B cell (primary cell): ENCODE measurements around the gene NFAM1. TPM values are rescaled to one million over a fixed set of nuclear protein-coding genes. Genes with fewer than 3 reads are reported as not detected.

ENCODE experiments used
- ATAC-seq: fragments of 200-7000 bp; cut with Tn5 transposase; one replicate; pipeline ENCODE4 v1.10.0; 2021; ENCODE audit warnings: low read depth, mild to moderate bottlenecking, moderate number of reproducible peaks, moderate library complexity
- CTCF ChIA-PET: fragments of 350-600 bp; sonication (Branson Sonifier 250); formaldehyde crosslinking; loops from one replicate; lab custom pipeline; 2021; ENCODE audit warnings: antibody characterized with exemption, inconsistent platforms; lab: Charles Lee
- POLR2A ChIA-PET: fragments of 350-600 bp; sonication (Branson Sonifier 250); formaldehyde crosslinking; loops from one replicate; lab custom pipeline; 2021; ENCODE audit warnings: antibody characterized with exemption; lab: Charles Lee
- DNase-seq: peaks from one replicate; pipeline ENCODE4 v3.0.0; 2013
- H2AFZ ChIP-seq: 2 replicates; pipeline ENCODE4 v1.6.1; 2012; ENCODE audit warnings: mild to moderate bottlenecking, low read depth, low read length; ENCODE audit not compliant: insufficient read depth, poor library complexity, severe bottlenecking
- H3K27ac ChIP-seq, 2 donors: 1 replicate in 1 of 2; 2 replicates in 1 of 2; pipeline ENCODE4 v1.5.1; 2012 to 2013; ENCODE audit warnings: low read length in 2 of 2, mild to moderate bottlenecking in 2 of 2, moderate library complexity in 1 of 2
- H3K27me3 ChIP-seq, 4 experiments: fragments of 200-600 bp in 1 of 4; sonication (generic) in 1 of 4; replicated peaks in 1 of 4; 1 replicate in 2 of 4; 2 replicates in 2 of 4; pipeline versions ENCODE4 v1.6.1 to v1.7.0; 2013 to 2016; ENCODE audit warnings: low read length in 3 of 4, mild to moderate bottlenecking in 2 of 4, mixed read lengths in 1 of 4, moderate library complexity in 1 of 4; ENCODE audit not compliant: insufficient read depth in 4 of 4, control insufficient read depth in 3 of 4; ENCODE audit errors: control extremely low read depth in 1 of 4
- H3K36me3 ChIP-seq, 2 experiments: replicated peaks in 1 of 2; 1 replicate in 1 of 2; 2 replicates in 1 of 2; pipeline versions ENCODE4 v1.6.1 to v1.7.1; 2013; ENCODE audit warnings: low read length in 1 of 2; ENCODE audit not compliant: insufficient read depth in 2 of 2, control insufficient read depth in 1 of 2; ENCODE audit errors: control extremely low read depth in 1 of 2, extremely low read depth in 1 of 2
- H3K4me1 ChIP-seq, 2 donors: fragments of 200-600 bp in 1 of 2; sonication (generic) in 1 of 2; 1 replicate in 1 of 2; 2 replicates in 1 of 2; pipeline versions ENCODE4 v1.5.1 to v1.6.1; 2013 to 2017; ENCODE audit warnings: low read length in 2 of 2; ENCODE audit not compliant: control insufficient read depth in 2 of 2, insufficient read depth in 2 of 2
- H3K4me2 ChIP-seq: replicated peaks from 2 replicates; pipeline ENCODE3; 2012; ENCODE audit warnings: mild to moderate bottlenecking, low read depth, low read length; ENCODE audit not compliant: poor library complexity, severe bottlenecking
- H3K4me3 ChIP-seq, 5 experiments: fragments of 200-600 bp in 1 of 5; sonication (generic) in 1 of 5; 1 replicate in 3 of 5; 2 replicates in 2 of 5; pipeline versions ENCODE4 v1.5.1 to v1.7.0; 2011 to 2016; ENCODE audit warnings: low read length in 4 of 5, mild to moderate bottlenecking in 4 of 5, low read depth in 2 of 5, control low read depth in 1 of 5, moderate library complexity in 1 of 5; ENCODE audit not compliant: insufficient read depth in 1 of 5; ENCODE audit errors: control extremely low read depth in 1 of 5, extremely low read depth in 1 of 5
- H3K79me2 ChIP-seq: fragments of 200-600 bp; sonication (generic); one replicate; pipeline ENCODE4 v1.6.0; 2016; ENCODE audit warnings: low read length; ENCODE audit not compliant: control insufficient read depth, insufficient read depth
- H3K9ac ChIP-seq: fragments of 200-600 bp; sonication (generic); 2 replicates; pipeline ENCODE4 v1.6.1; 2017; ENCODE audit warnings: mild to moderate bottlenecking, low read length, moderate library complexity
- H3K9me3 ChIP-seq, 3 donors: one replicate each; pipeline versions ENCODE4 v1.6.1 to v1.7.1; 2013; ENCODE audit warnings: low read length in 2 of 3; ENCODE audit not compliant: control insufficient read depth in 2 of 3, insufficient read depth in 1 of 3; ENCODE audit errors: control extremely low read depth in 1 of 3
- H4K20me1 ChIP-seq: 2 replicates; pipeline ENCODE4 v1.6.0; 2012; ENCODE audit warnings: mild to moderate bottlenecking, low read length; ENCODE audit not compliant: insufficient read depth, control insufficient read depth, poor library complexity, severe bottlenecking
- H3K27ac Mint-ChIP-seq: one replicate; pipeline ENCODE4 v1.8.0; 2021; ENCODE audit warnings: mixed read lengths
- H3K27me3 Mint-ChIP-seq: one replicate; pipeline ENCODE4 v1.8.0; 2021; ENCODE audit warnings: mixed read lengths
- H3K4me1 Mint-ChIP-seq: one replicate; pipeline ENCODE4 v1.8.0; 2021; ENCODE audit warnings: mixed read lengths
- H3K4me3 Mint-ChIP-seq: one replicate; pipeline ENCODE4 v1.8.0; 2021; ENCODE audit warnings: mixed read lengths
- H3K9me3 Mint-ChIP-seq: one replicate; pipeline ENCODE4 v1.8.0; 2022; ENCODE audit warnings: mixed read lengths; ENCODE audit not compliant: insufficient read depth
- EZH2 ChIP-seq: IDR thresholded peaks from 2 replicates; pipeline ENCODE4 v1.6.1; 2012; ENCODE audit warnings: borderline replicate concordance, low read depth, mild to moderate bottlenecking, moderate library complexity, low read length; ENCODE audit not compliant: insufficient read depth, poor library complexity, severe bottlenecking
- WGBS: methylation state at CpG from one replicate; pipeline ENCODE4 v1.1.5; 2013; ENCODE audit warnings: missing lambda C conversion rate; ENCODE audit not compliant: insufficient coverage; 5-methylcytosine and 5-hydroxymethylcytosine counted together
- intact Hi-C: fragments of 100-400 bp; cut with micrococcal nuclease; formaldehyde crosslinking; loops from one replicate; pipeline ENCODE4 v1.10.0; 2022
- polyA plus RNA-seq: library from polyadenylated mRNA; depleted of rRNA; stranded (reverse); fragments of >200 nt; gene quantifications from 2 replicates; pipeline ENCODE4 v1.2.3, GENCODE V29; 2012
- total RNA-seq, 2 donors: library from RNA; stranded (reverse); fragments of 120-200 nt in 1 of 2; gene quantifications; 1 replicate in 1 of 2; 2 replicates in 1 of 2; pipeline versions ENCODE4 v1.2.3 to v1.2.4, GENCODE V29; 2013 to 2022
- TF ChIP-seq, protein P1 (sequence below): fragments of 200-600 bp; IDR thresholded peaks from one replicate; pipeline ENCODE4 v1.8.0; 2022; ENCODE audit warnings: antibody characterized with exemption, mild to moderate bottlenecking

Gene NFAM1
- total and polyA plus RNA-seq, 2 donors (not counting 1 experiment from before 2014, with no cell fraction given), result 0.27 to 0.52 TPM

DNA sequence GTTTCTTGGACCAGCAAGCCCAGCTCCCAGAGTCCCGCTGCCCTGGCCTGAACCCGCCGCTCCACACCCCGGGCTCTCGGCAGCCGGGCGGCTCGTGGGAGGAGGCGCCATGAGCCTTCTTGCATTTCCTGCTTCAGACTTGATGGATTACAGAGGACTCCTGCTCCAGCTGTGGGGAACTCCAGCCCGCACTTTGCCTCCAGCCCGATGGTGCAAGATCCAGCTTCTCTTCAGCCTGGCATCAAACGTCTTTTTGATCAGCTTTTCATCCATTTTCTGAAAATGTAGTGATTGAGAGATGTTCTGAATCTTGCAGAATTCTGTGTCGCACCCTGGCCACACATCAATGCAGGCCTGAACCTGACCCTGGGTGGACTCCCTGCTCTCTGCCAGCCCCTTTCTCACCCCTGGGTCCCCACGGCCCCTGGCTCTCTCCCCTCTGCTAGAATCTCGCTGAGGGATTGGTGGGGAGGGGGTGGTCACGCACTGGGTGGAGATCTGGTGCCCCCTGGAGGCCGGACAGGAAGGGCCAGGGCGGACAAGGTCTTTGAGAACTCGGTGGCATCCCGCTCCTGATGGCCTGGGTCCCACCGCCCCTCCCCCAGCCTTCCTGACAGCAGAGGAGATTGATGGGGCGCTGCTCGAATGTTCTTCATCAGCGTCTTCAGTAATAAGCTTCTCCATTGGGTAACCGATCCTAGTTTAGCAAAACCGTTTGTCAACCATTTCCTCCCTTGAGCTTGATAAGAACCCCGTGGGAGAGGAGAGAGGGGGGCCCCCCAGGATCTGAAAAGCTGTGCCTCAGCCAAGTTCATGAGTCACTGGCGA is 12.1 kb upstream of the NFAM1 start:
- ATAC-seq (peak; percentile 67), DNase-seq (peak; percentile 81)
- WGBS, result 0% methylated on average over 20 of the region's 28 CpGs
- Histone ChIP-seq H3K9me3 (peaks cover 0 to 7% (median 0%) of the 10 kb centered on the region in 3 donors), H3K4me2 (peak overlapping the region; percentile 73), H3K9ac (peak overlapping the region; percentile 23), H3K4me1 (peaks cover 33 to 34% of the 10 kb centered on the region in 2 donors), H2AFZ (peak overlapping the region; percentile 65), H3K79me2 (no peaks in the 10 kb centered on the region), H3K27me3 (peaks cover 0 to 49% (median 10%) of the 10 kb centered on the region in 4 experiments), H3K27ac (no peak overlapping the region), H4K20me1 (no peaks in the 10 kb centered on the region), H3K4me3 (peak overlapping the region in 4 of 5 experiments; percentile 14 to 40 (median 30)), H3K36me3 (no peaks in the 10 kb centered on the region)
- POLR2A ChIA-PET, result interaction anchor here (0.6 to 1.7 kb wide), 7 partner anchors 9 to 621 kb away, joined by 3 to 5 read pairs (median 4); partner anchors contain the start of gene NDUFA6
- peaks cover 10% of the 10 kb centered on the region for H3K27me3 Mint-ChIP-seq
- no peaks in the 10 kb centered on the region for H3K9me3 Mint-ChIP-seq
- TF ChIP-seq, protein P1, sequence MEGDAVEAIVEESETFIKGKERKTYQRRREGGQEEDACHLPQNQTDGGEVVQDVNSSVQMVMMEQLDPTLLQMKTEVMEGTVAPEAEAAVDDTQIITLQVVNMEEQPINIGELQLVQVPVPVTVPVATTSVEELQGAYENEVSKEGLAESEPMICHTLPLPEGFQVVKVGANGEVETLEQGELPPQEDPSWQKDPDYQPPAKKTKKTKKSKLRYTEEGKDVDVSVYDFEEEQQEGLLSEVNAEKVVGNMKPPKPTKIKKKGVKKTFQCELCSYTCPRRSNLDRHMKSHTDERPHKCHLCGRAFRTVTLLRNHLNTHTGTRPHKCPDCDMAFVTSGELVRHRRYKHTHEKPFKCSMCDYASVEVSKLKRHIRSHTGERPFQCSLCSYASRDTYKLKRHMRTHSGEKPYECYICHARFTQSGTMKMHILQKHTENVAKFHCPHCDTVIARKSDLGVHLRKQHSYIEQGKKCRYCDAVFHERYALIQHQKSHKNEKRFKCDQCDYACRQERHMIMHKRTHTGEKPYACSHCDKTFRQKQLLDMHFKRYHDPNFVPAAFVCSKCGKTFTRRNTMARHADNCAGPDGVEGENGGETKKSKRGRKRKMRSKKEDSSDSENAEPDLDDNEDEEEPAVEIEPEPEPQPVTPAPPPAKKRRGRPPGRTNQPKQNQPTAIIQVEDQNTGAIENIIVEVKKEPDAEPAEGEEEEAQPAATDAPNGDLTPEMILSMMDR, result peak; percentile 73
- TF ChIP-seq EZH2, result no peak
- peak overlapping the region; percentile 53 for H3K27ac Mint-ChIP-seq
- CTCF ChIA-PET, result interaction anchor here (0.6 to 3.7 kb wide), 35 partner anchors 9 to 665 kb away, joined by 3 to 76 read pairs (median 3); partner anchors contain the start of genes NDUFA6, NFAM1 and SEPTIN3
- intact Hi-C loops, result loop anchor here (1.0 to 5.0 kb wide), 5 partner anchors 75 to 478 kb away; partner anchors contain the start of genes NDUFA6 and SERHL2
- peak overlapping the region; percentile 77 for H3K4me3 Mint-ChIP-seq
- peaks cover 33% of the 10 kb centered on the region for H3K4me1 Mint-ChIP-seq
